Heart right ventricle (tissue), 16 donors: ENCODE results near the gene STARD5. TPM values are rescaled to one million over a fixed set of nuclear protein-coding genes. Genes with fewer than 3 reads are reported as not detected.

ENCODE experiments used
- ATAC-seq, 8 donors: fragments of 200-7000 bp; cut with Tn5 transposase; one replicate each; pipeline ENCODE4 v1.9.1; 2020; ENCODE audit warnings: mild to moderate bottlenecking in 8 of 8, moderate library complexity in 8 of 8, moderate number of reproducible peaks in 1 of 8
- DNase-seq, 2 donors: peaks; one replicate each; pipeline ENCODE4 v3.0.0-alpha.2; 2020
- H3K27ac ChIP-seq, 10 donors: fragments of 200-600 bp; sonication (generic) in 2 of 10; one replicate each; pipeline versions ENCODE4 v1.5.0 to v1.8.0; 2020 to 2022; ENCODE audit warnings: mild to moderate bottlenecking in 3 of 10
- H3K27me3 ChIP-seq, 7 donors: fragments of 200-600 bp; one replicate each; pipeline ENCODE4 v1.8.0; 2021 to 2022; ENCODE audit warnings: mild to moderate bottlenecking in 2 of 7
- H3K36me3 ChIP-seq, 9 donors: fragments of 200-600 bp; sonication (generic) in 1 of 9; one replicate each; pipeline versions ENCODE4 v1.5.0 to v1.8.0; 2020 to 2022; ENCODE audit warnings: mild to moderate bottlenecking in 2 of 9
- H3K4me1 ChIP-seq, 9 donors: fragments of 200-600 bp; sonication (generic) in 1 of 9; one replicate each; pipeline versions ENCODE4 v1.5.0 to v1.8.0; 2020 to 2022; ENCODE audit warnings: mild to moderate bottlenecking in 4 of 9
- H3K4me3 ChIP-seq, 10 donors: fragments of 200-600 bp; sonication (generic) in 2 of 10; one replicate each; pipeline versions ENCODE4 v1.5.0 to v1.8.0; 2020 to 2022; ENCODE audit warnings: mild to moderate bottlenecking in 7 of 10, moderate library complexity in 2 of 10
- H3K9me3 ChIP-seq, 11 donors: fragments of 200-600 bp in 10 of 11; sonication (generic) in 2 of 11; one replicate each; pipeline versions ENCODE4 v1.5.0 to v1.8.0; 2013 to 2022; ENCODE audit warnings: mild to moderate bottlenecking in 2 of 11, control low read depth in 1 of 11, moderate library complexity in 1 of 11
- WGBS, 2 donors: extraction: QIAGEN DNeasy Blood & Tissue Kit; methylation state at CpG; one replicate each; pipeline ENCODE4 v1.1.7; 2013; ENCODE audit warnings: inconsistent platforms in 1 of 2; 5-methylcytosine and 5-hydroxymethylcytosine counted together
- intact Hi-C, 10 donors: fragments of 100-400 bp; cut with DNase I; formaldehyde crosslinking; loops; one replicate each; pipeline versions ENCODE4 v1.11.1 to v1.14.2; 2022
- polyA plus RNA-seq, 2 donors: library from polyadenylated mRNA; stranded (reverse); fragments of 200-250 nt; gene quantifications; one replicate each; pipeline ENCODE4 v1.2.3, GENCODE V29; 2013
- total RNA-seq, 10 donors: library from RNA; stranded (reverse); fragmentation: NEBNext Ultra II Directional in 3 of 10; extraction: Animal tissue kit (Norgen Biotek cat#: 25700) in 3 of 10; gene quantifications; one replicate each; pipeline versions ENCODE4 v1.2.1 to v1.2.4, GENCODE V29; 2021 to 2023
- TF ChIP-seq, protein P1 (sequence below), 9 donors: fragments of 200-600 bp; sonication (generic) in 2 of 9; IDR thresholded peaks; one replicate each; pipeline versions ENCODE4 v1.5.0 to v1.8.0; 2021 to 2022; ENCODE audit warnings: antibody characterized with exemption in 9 of 9, mild to moderate bottlenecking in 5 of 9, moderate library complexity in 1 of 9
- donor health status: Arrhythmogenic right ventricular cardiomyopathy.
- donor health status: ischemic (EF 13 %, LVEDD 7.1; RV severe dilation, severe dysfunction).
- donor health status: healthy with polysubstance abuse.
- donor health status: DM: no; HTN: yes; CAD: no.
- donor health status: DM: no; HTN: no; CAD: no.
- donor health status: ischemic (EF 25% LVEDD 6.9; RV normal size, moderate dysfunction).
- donor health status: ischemic (EF 25% LVEDD 5.7; RV mildly dilated, moderate dysfunction).
- donor health status: healthy.
- donor health status: DM: yes; HTN: yes; CAD: no.
- donor health status: Ischemic cardiomyopathy.
- donor health status: ischemic (EF 35%, LVEDD 5.7; RV mildly dilated, moderate dysfunction).
- donor health status: nonischemic (EF 11% LVEDD 7.7; RV severe dilation, severe dysfunction).
- donor health status: DM: yes; HTN: yes; CAD: no.
- donor health status: PGD.
- donor health status: ischemic (EF 29% LVEDD 5.4; RV normal size, mild dysfunction).
- donor health status: nonischemic (EF 23%, LVEDD 6.1; RV moderate dilation, normal function).

Gene STARD5
- total and polyA plus RNA-seq, 12 donors = 0.70 to 4.7 (median 1.3) TPM

DNA sequence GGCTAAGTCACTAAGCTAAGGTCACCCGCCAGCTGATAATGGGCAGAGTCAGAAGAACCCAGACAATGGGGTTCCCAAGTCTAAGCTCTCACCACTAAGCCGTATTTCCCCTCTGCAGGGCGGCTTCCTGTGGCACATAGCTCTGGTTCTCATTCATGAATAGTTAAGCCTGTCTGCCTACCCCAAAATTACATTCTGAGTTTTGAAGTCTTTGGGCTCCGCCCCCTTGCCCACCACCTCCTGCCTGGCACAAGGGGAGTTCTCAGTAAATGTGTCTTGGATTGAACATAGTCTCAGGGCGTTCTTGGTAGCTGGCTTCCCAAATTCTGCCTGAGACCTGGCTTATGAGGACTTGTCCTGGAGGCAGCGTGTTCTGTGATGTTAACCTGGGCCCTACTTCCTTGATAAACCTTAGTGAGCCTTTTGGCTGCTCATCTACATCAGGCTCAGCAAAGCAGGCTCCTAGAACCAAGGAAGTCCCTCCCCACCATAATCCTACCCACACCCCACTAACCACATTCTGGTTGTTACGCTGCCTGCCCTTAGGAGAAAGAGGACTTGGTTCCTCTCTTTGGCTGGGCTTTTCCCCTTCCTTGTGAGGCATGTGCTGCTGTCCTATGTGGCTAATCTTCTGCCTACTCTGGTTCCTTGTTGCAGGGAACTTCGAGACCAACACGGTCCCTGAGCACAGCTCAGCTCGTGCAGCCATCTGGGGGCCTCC lies 54.9 kb downstream of the STARD5 start:
- no peaks in the 10 kb centered on the region for H3K9me3 ChIP-seq
- ATAC-seq = no peak

DNA sequence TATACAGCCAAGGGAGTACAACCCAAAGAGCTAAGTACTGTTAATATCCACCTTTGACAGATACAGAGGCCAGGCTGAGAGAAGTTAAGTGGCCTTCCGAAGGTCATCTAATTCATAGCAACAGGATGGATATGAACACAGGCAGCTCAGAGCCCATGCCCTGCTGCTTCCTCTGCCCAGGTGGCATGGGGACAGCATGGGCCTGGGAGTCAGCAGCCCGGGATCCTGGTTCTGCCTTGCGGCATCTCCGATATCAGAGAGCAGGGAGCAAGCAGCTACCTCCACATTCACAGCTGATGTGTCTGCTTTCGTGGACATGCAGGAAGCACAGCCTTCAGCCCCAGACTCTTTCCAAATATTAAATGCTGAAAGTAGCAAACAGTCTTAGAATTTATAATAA lies 55.6 kb downstream of the STARD5 start:
- DNase-seq (no peak), ATAC-seq (no peak)
- Histone ChIP-seq H3K4me3 (no peak overlapping the region), H3K9me3 (no peaks in the 10 kb centered on the region), H3K4me1 (peaks cover 0 to 30% (median 15%) of the 10 kb centered on the region in 9 donors), H3K27ac (no peak overlapping the region), H3K36me3 (peaks cover 0 to 16% (median 0%) of the 10 kb centered on the region in 9 donors), H3K27me3 (peaks cover 0 to 6% (median 0%) of the 10 kb centered on the region in 7 donors)
- intact Hi-C loops = loop anchor here in 9 of 10 donors (5.0 to 10.0 kb wide), 5 partner anchors 111 to 814 kb away; no protein-coding TSS in a partner anchor
- TF ChIP-seq, protein P1, sequence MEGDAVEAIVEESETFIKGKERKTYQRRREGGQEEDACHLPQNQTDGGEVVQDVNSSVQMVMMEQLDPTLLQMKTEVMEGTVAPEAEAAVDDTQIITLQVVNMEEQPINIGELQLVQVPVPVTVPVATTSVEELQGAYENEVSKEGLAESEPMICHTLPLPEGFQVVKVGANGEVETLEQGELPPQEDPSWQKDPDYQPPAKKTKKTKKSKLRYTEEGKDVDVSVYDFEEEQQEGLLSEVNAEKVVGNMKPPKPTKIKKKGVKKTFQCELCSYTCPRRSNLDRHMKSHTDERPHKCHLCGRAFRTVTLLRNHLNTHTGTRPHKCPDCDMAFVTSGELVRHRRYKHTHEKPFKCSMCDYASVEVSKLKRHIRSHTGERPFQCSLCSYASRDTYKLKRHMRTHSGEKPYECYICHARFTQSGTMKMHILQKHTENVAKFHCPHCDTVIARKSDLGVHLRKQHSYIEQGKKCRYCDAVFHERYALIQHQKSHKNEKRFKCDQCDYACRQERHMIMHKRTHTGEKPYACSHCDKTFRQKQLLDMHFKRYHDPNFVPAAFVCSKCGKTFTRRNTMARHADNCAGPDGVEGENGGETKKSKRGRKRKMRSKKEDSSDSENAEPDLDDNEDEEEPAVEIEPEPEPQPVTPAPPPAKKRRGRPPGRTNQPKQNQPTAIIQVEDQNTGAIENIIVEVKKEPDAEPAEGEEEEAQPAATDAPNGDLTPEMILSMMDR (IDR thresholded peaks at IDR 0.05) = no peak
- WGBS, 2 donors = 93% methylated on average over 5 of the region's 5 CpGs

More for the DNA sequence above, 54.9 kb downstream of the STARD5 start:
- H3K27ac ChIP-seq = no peak overlapping the region
- H3K36me3 ChIP-seq = peaks cover 0 to 18% (median 0%) of the 10 kb centered on the region in 9 donors
- TF ChIP-seq, protein P1 (IDR thresholded peaks at IDR 0.05) = no peak
- WGBS, 2 donors = 94 to 95% methylated on average over 10 of the region's 10 CpGs
- peaks cover 0 to 2% (median 0%) of the 10 kb centered on the region in 7 donors for H3K27me3 ChIP-seq
- H3K4me3 ChIP-seq = no peak overlapping the region
- H3K4me1 ChIP-seq = peaks cover 0 to 23% (median 15%) of the 10 kb centered on the region in 9 donors
- intact Hi-C loops = loop anchor here in 9 of 10 donors (5.0 to 10.0 kb wide), 5 partner anchors 112 to 814 kb away; no protein-coding TSS in a partner anchor
- no peak for DNase-seq

DNA sequence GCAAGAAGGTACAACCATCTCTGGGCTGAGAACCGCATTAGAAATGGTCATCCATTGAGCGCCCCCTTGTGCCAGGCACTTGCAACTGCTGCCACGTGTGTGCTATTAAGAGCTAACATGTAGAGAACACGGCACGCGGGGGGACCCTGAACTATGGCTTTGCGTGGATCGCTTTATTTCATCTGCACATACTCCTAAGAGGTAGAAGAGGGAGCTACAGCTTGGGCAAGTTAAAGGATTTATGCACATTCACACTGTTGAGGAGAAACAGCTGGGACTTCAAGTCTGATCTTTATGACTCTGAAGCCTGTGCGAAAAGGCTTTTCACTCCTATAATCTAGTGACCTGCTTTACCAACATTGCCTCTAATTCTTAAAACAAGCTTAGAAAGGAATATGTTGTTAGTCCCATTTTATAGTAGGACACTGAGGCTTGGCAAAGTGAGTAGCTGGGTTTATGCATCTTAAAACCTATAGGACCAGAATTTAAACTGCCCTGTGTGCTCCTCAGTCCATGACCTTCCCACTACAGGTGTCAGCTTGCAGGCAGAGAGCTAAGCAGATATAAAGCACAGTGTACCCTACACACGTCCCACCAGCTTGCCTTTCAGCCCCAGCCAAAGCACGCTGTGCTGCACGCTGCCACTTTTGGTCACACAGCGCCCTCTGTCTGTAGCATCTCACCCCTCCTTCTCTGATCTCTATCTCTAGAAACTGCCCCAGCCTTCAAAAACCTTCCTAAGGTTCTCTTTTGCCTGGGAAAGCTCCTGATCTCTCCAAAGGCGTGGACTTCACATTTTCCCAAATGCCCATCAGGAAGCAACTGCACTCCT lies 57.8 kb downstream of the STARD5 start:
- H3K36me3 ChIP-seq = peaks cover 0 to 7% (median 0%) of the 10 kb centered on the region in 9 donors
- H3K9me3 ChIP-seq = no peaks in the 10 kb centered on the region
- ATAC-seq (peak; percentile 87 to 96 (median 94)), DNase-seq (peak; percentile 80 to 81)
- H3K27me3 ChIP-seq = peaks cover 0 to 6% (median 0%) of the 10 kb centered on the region in 7 donors
- no peak overlapping the region for H3K27ac ChIP-seq
- intact Hi-C loops = loop anchor here (1.0 to 10.0 kb wide), 11 partner anchors 109 to 811 kb away; no protein-coding TSS in a partner anchor
- H3K4me3 ChIP-seq = peak overlapping the region in 2 of 10 donors; percentile 27 to 29
- peaks cover 0 to 30% (median 15%) of the 10 kb centered on the region in 9 donors for H3K4me1 ChIP-seq
- 10% methylated on average over 14 of the region's 14 CpGs for WGBS, 2 donors
- TF ChIP-seq, protein P1 (IDR thresholded peaks at IDR 0.05) = peak; percentile 81 to 93 (median 86)
